Stomach (tissue), 4 donors: ENCODE data around the gene ZFP92.

Source experiments
- EP300 ChIP-seq: sonication (generic); formaldehyde crosslinking; IDR thresholded peaks from one replicate; pipeline ENCODE4 v1.6.1; 2017; ENCODE audit warnings: antibody characterized with exemption
- TF ChIP-seq, protein P1 (sequence below), 7 experiments: fragments of 450-650 bp in 4 of 7; fragments of 200-600 bp in 3 of 7; sonication (generic) in 3 of 7; IDR thresholded peaks; one replicate each; pipeline ENCODE4 v1.5.1; 2016 to 2019; ENCODE audit warnings: antibody characterized with exemption in 7 of 7, control low read depth in 2 of 7, mild to moderate bottlenecking in 1 of 7

DNA sequence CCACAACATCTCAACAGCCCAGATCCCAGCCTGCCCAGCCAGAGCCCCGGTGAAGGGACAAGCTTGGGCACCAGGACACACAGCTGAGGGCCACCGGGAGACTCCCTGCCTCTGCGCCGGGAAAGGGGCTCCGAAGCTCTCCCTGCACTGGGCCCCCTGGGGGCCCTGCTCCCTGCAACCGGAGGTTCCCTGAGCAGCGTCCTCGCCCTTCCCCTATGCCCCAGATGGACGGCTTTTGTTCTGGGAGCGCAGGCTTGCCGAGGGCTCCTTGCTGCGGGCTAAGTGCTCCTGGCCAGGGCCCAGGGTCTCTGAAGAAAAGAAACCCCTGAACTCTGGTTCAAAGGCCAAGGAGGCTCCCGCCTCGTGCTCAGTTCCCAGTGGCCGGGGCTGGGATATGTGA is 899 bp upstream of the ZFP92 start:
- TF ChIP-seq, protein P1, sequence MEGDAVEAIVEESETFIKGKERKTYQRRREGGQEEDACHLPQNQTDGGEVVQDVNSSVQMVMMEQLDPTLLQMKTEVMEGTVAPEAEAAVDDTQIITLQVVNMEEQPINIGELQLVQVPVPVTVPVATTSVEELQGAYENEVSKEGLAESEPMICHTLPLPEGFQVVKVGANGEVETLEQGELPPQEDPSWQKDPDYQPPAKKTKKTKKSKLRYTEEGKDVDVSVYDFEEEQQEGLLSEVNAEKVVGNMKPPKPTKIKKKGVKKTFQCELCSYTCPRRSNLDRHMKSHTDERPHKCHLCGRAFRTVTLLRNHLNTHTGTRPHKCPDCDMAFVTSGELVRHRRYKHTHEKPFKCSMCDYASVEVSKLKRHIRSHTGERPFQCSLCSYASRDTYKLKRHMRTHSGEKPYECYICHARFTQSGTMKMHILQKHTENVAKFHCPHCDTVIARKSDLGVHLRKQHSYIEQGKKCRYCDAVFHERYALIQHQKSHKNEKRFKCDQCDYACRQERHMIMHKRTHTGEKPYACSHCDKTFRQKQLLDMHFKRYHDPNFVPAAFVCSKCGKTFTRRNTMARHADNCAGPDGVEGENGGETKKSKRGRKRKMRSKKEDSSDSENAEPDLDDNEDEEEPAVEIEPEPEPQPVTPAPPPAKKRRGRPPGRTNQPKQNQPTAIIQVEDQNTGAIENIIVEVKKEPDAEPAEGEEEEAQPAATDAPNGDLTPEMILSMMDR (IDR thresholded peaks at IDR 0.05) = no peak
- no peak for TF ChIP-seq EP300
